Activated CD4-positive, alpha-beta T cell treated with anti-CD3 and anti-CD28 coated beads, Interleukin-2, amount 10 ng/mL, durations not matched to agents 24 days and 14 days (primary cell): ENCODE measurements around the gene TMEM236. TPM values are rescaled to one million over a fixed set of nuclear protein-coding genes. Genes with fewer than 3 reads are reported as not detected.

ENCODE experiments used
- DNase-seq: peaks from one replicate; pipeline ENCODE4 v3.0.0; 2022
- H3K27ac Mint-ChIP-seq: one replicate; pipeline ENCODE4 v1.8.0; 2022; ENCODE audit warnings: mild to moderate bottlenecking, mixed read lengths
- H3K27me3 Mint-ChIP-seq: one replicate; pipeline ENCODE4 v1.8.0; 2022; ENCODE audit warnings: mixed read lengths
- H3K36me3 Mint-ChIP-seq: one replicate; pipeline ENCODE4 v1.8.0; 2022; ENCODE audit warnings: low read depth, mild to moderate bottlenecking, mixed read lengths
- H3K4me1 Mint-ChIP-seq: one replicate; pipeline ENCODE4 v1.8.0; 2021; ENCODE audit warnings: mixed read lengths
- H3K4me3 Mint-ChIP-seq: one replicate; pipeline ENCODE4 v1.8.0; 2022; ENCODE audit warnings: mild to moderate bottlenecking, moderate library complexity, mixed read lengths
- H3K9me3 Mint-ChIP-seq: one replicate; pipeline ENCODE4 v1.8.0; 2021; ENCODE audit warnings: mixed read lengths
- intact Hi-C: fragments of 100-400 bp; cut with micrococcal nuclease; formaldehyde crosslinking; loops from one replicate; pipeline ENCODE4 v1.15.1; 2023
- total RNA-seq: library from RNA; stranded (reverse); gene quantifications from 2 replicates; pipeline ENCODE4 v1.2.3, GENCODE V29; 2022

The TMEM236 gene
- total RNA-seq, 1 donor from 2014 or later, result 0.05 TPM

GRCh38 chr10:17805921-17806577, 54.0 kb downstream of the TMEM236 start:
- Mint-ChIP-seq H3K4me1 (peaks cover 4% of the 10 kb centered on the region), H3K4me3 (no peak overlapping the region), H3K27ac (no peak overlapping the region), H3K27me3 (peaks cover 12% of the 10 kb centered on the region), H3K9me3 (no peaks in the 10 kb centered on the region), H3K36me3 (no peaks in the 10 kb centered on the region)
- DNase-seq, result peak; percentile 59
- intact Hi-C loops, result no loop called here

- Mint-ChIP-seq H3K36me3 (no peaks in the 10 kb centered on the region), H3K4me1 (peaks cover 4% of the 10 kb centered on the region), H3K9me3 (no peaks in the 10 kb centered on the region), H3K27ac (no peak within 1 kb of the TSS), H3K4me3 (no peak within 1 kb of the TSS), H3K27me3 (peaks cover 13% of the 10 kb centered on the region)
- no peak for DNase-seq
- intact Hi-C loops, result no loop called here
Observed at GRCh38 chr10:17808971-17809841, 57.2 kb downstream of the TMEM236 start, which contains the start of gene MRC1. MRC1 (plus strand) TSS chr10:17809348; CDS start chr10:17809466, 118 bp downstream.

GRCh38 chr10:17811146-17811865, 59.3 kb downstream of the TMEM236 start:
- peaks cover 4% of the 10 kb centered on the region for H3K4me1 Mint-ChIP-seq
- no peak for DNase-seq
- intact Hi-C loops, result no loop called here
- no peaks in the 10 kb centered on the region for H3K36me3 Mint-ChIP-seq
- H3K4me3 Mint-ChIP-seq, result no peak overlapping the region
- peaks cover 13% of the 10 kb centered on the region for H3K27me3 Mint-ChIP-seq
- H3K27ac Mint-ChIP-seq, result no peak overlapping the region
- H3K9me3 Mint-ChIP-seq, result no peaks in the 10 kb centered on the region

- Mint-ChIP-seq H3K27me3 (peaks cover 5% of the 10 kb centered on the region), H3K4me1 (no peaks in the 10 kb centered on the region), H3K9me3 (no peaks in the 10 kb centered on the region), H3K27ac (no peak overlapping the region), H3K4me3 (no peak overlapping the region), H3K36me3 (no peaks in the 10 kb centered on the region)
- intact Hi-C loops, result no loop called here
- no peak for DNase-seq
Observed at GRCh38 chr10:17814973-17815372, 63.0 kb downstream of the TMEM236 start.

- intact Hi-C loops, result no loop called here
- Mint-ChIP-seq H3K27me3 (peaks cover 2% of the 10 kb centered on the region), H3K27ac (no peak overlapping the region), H3K9me3 (no peaks in the 10 kb centered on the region), H3K36me3 (no peaks in the 10 kb centered on the region), H3K4me3 (no peak overlapping the region), H3K4me1 (no peaks in the 10 kb centered on the region)
- DNase-seq, result no peak
Observed at GRCh38 chr10:17816199-17816598, 64.2 kb downstream of the TMEM236 start.

- Mint-ChIP-seq H3K27ac (no peak overlapping the region), H3K4me1 (no peaks in the 10 kb centered on the region), H3K27me3 (peaks cover 2% of the 10 kb centered on the region), H3K4me3 (no peak overlapping the region), H3K36me3 (no peaks in the 10 kb centered on the region), H3K9me3 (no peaks in the 10 kb centered on the region)
- intact Hi-C loops, result no loop called here
- no peak for DNase-seq
Observed at GRCh38 chr10:17817316-17817715, 65.3 kb downstream of the TMEM236 start.

- no peaks in the 10 kb centered on the region for H3K36me3 Mint-ChIP-seq
- H3K4me1 Mint-ChIP-seq, result no peaks in the 10 kb centered on the region
- no peak overlapping the region for H3K27ac Mint-ChIP-seq
- no peak overlapping the region for H3K4me3 Mint-ChIP-seq
- peaks cover 2% of the 10 kb centered on the region for H3K27me3 Mint-ChIP-seq
- no peaks in the 10 kb centered on the region for H3K9me3 Mint-ChIP-seq
- DNase-seq, result no peak
- intact Hi-C loops, result no loop called here
Observed at GRCh38 chr10:17817790-17818189, 65.8 kb downstream of the TMEM236 start.

- H3K9me3 Mint-ChIP-seq, result no peaks in the 10 kb centered on the region
- H3K27ac Mint-ChIP-seq, result no peak overlapping the region
- no peaks in the 10 kb centered on the region for H3K4me1 Mint-ChIP-seq
- H3K36me3 Mint-ChIP-seq, result no peaks in the 10 kb centered on the region
- no peak overlapping the region for H3K4me3 Mint-ChIP-seq
- intact Hi-C loops, result no loop called here
- H3K27me3 Mint-ChIP-seq, result no peaks in the 10 kb centered on the region
- DNase-seq, result no peak
Observed at GRCh38 chr10:17819836-17820235, 67.8 kb downstream of the TMEM236 start.

- no peak overlapping the region for H3K4me3 Mint-ChIP-seq
Observed at GRCh38 chr10:17820943-17821342, 68.9 kb downstream of the TMEM236 start.

GRCh38 chr10:17821893-17822292, 69.9 kb downstream of the TMEM236 start:
- H3K4me1 Mint-ChIP-seq, result no peaks in the 10 kb centered on the region
- intact Hi-C loops, result no loop called here
- no peaks in the 10 kb centered on the region for H3K9me3 Mint-ChIP-seq
- H3K4me3 Mint-ChIP-seq, result no peak overlapping the region
- DNase-seq, result no peak
- no peaks in the 10 kb centered on the region for H3K27me3 Mint-ChIP-seq
- H3K27ac Mint-ChIP-seq, result no peak overlapping the region
- no peaks in the 10 kb centered on the region for H3K36me3 Mint-ChIP-seq

More at GRCh38 chr10:17820943-17821342, 68.9 kb downstream of the TMEM236 start:
- H3K4me1 Mint-ChIP-seq, result no peaks in the 10 kb centered on the region
- no peaks in the 10 kb centered on the region for H3K27me3 Mint-ChIP-seq
- no peak for DNase-seq
- no peaks in the 10 kb centered on the region for H3K36me3 Mint-ChIP-seq
- no peak overlapping the region for H3K27ac Mint-ChIP-seq
- intact Hi-C loops, result no loop called here
- H3K9me3 Mint-ChIP-seq, result no peaks in the 10 kb centered on the region

- Mint-ChIP-seq H3K36me3 (no peaks in the 10 kb centered on the region), H3K27ac (no peak overlapping the region), H3K4me1 (no peaks in the 10 kb centered on the region), H3K4me3 (no peak overlapping the region), H3K27me3 (peaks cover 3% of the 10 kb centered on the region), H3K9me3 (no peaks in the 10 kb centered on the region)
- no peak for DNase-seq
- intact Hi-C loops, result no loop called here
Observed at GRCh38 chr10:17831341-17831740, 79.3 kb downstream of the TMEM236 start.

- Mint-ChIP-seq H3K4me3 (no peak overlapping the region), H3K4me1 (no peaks in the 10 kb centered on the region), H3K36me3 (no peaks in the 10 kb centered on the region), H3K27ac (no peak overlapping the region), H3K27me3 (peaks cover 3% of the 10 kb centered on the region), H3K9me3 (no peaks in the 10 kb centered on the region)
- DNase-seq, result no peak
- intact Hi-C loops, result no loop called here
Observed at GRCh38 chr10:17831896-17832295, 79.9 kb downstream of the TMEM236 start.

GRCh38 chr10:17833656-17834055, 81.7 kb downstream of the TMEM236 start:
- Mint-ChIP-seq H3K9me3 (no peaks in the 10 kb centered on the region), H3K27ac (no peak overlapping the region), H3K36me3 (no peaks in the 10 kb centered on the region), H3K4me1 (no peaks in the 10 kb centered on the region), H3K27me3 (peaks cover 3% of the 10 kb centered on the region), H3K4me3 (no peak overlapping the region)
- no peak for DNase-seq
- intact Hi-C loops, result no loop called here

GRCh38 chr10:17835688-17836087, 83.7 kb downstream of the TMEM236 start:
- Mint-ChIP-seq H3K4me1 (no peaks in the 10 kb centered on the region), H3K36me3 (no peaks in the 10 kb centered on the region), H3K27me3 (peaks cover 3% of the 10 kb centered on the region), H3K9me3 (no peaks in the 10 kb centered on the region), H3K4me3 (no peak overlapping the region), H3K27ac (no peak overlapping the region)
- intact Hi-C loops, result no loop called here
- no peak for DNase-seq
